GM18508 (cell line): ENCODE results near the gene TRIO.

ENCODE experiments used
- ATAC-seq: cut with Tn5 transposase; IDR thresholded peaks from one replicate; pipeline ENCODE4 v1.9.1; 2021; ENCODE audit warnings: moderate number of reproducible peaks; ENCODE audit not compliant: insufficient read depth, unreplicated experiment

Gene TRIO

DNA sequence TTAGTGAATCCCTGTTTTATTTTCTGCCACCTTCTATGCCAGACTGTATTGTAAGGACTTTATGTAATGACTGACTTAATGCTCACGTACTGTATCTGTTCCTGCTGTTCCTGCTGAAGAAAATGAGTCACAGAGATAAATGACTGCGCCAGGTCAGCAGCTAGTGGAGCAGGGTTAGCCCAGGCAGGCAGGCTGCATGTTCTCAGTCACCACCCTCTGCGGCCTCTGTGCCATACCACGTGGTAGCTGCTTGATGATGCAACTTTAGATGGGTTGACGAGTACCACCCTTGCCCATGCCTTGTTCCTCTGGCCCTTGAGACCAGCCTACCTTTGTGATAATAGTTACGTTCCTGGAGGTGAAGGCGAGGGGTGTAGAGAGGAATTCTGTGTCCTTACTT is 161.9 kb downstream of the TRIO start:
- ATAC-seq = no peak

DNA sequence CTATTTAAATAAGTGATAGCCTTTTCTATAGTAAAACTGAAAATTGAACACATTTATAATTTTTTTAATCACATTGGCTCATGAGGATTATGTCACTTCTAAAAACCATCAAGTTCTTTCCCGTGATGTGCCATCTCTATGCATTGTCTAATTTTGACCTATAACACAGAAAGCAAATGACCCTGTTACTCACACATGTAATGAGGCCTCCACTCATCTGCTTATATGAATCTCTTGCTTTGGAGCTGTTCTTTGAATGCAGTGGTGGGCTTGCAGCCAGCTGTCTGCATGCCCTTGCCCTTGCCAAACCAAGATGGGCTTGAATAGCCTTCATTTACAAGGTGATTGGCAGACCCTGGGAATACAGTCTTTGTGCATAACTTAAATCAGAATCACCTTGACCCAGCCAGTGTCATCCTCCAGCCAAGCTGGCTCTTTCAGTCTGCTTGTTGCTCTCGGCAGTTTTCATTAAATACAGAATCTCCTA is 163.2 kb downstream of the TRIO start:
- ATAC-seq = no peak

DNA sequence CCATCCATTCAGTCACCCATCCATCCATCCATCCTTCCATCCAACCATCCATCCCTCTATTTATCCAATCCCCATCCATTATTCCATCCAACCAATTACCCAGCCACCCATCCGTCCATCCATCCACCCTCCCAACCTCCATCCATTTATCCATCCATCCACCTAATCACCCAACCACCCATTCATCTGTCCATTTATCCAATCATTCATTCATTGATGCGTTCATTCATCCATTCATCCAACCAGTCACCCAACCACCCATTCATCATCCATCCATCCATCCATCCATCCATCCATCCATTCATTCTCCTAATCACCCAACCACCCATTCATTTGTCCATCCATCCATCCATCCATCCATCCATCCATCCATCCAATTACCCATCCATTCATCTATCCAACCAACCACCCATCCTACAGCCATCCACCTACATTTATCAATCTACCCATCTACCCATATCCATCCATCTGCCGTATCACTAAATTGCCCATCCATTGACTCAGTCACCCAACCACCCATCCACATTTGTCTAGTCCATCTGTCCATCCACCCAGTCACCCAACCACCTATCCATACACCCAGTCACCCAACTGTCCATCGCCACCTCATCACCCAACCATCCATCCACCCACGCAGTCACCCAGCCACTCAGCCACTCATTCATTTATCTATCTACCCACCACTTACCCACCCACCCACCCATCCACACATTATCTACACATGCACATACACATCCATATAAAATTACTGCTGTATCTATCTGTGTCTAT is 165.4 kb downstream of the TRIO start:
- ATAC-seq = no peak

DNA sequence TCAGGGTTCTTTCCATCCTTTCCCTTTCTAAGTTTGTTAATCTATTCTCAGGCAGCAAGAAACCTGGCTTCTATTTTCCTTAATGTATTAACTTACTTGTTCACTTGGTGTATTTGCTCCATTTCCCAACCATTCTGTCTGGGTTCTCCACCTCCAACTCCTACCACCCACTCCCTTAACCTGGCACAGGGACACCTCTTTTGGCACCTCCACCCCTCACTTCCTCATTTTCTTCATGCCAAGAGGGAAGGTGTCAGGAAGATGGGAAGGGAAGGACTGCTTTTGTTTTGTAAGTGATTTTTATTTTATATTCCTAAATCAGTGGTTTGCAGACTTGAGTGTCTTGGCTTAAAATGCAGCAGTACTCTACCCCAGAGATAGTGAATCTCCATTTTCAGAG is 166.1 kb downstream of the TRIO start:
- no peak for ATAC-seq

DNA sequence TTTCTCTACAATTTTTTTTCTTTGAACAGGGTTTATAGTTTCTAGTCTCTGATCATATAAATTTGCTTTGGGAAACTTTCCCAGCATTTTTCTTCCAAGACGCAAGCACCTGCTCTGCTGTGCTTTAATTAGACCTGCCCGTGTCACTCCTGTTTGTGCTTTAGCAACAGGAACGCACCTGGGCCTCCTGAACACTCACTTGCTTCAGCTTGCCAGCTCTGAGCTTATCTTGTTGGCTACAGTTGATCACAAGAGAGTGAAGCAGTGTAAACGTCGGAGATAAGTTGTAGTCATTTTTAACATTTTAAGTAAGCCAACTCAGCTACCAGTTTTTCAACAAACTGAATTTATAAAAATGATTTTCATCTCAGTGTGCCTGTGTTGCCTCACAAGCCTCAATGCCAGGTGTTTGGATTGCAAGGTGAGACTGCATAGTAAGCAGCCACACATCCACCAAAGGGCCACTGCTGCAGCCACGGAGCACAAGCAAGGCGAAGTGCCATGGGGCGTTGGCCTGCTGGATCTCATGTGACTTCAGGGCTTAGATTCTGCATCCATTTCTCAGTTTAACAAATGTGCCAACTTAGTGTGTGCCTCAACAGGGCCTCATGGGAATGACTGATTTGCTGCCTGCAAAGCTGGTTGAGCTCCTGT is 166.9 kb downstream of the TRIO start:
- no peak for ATAC-seq

DNA sequence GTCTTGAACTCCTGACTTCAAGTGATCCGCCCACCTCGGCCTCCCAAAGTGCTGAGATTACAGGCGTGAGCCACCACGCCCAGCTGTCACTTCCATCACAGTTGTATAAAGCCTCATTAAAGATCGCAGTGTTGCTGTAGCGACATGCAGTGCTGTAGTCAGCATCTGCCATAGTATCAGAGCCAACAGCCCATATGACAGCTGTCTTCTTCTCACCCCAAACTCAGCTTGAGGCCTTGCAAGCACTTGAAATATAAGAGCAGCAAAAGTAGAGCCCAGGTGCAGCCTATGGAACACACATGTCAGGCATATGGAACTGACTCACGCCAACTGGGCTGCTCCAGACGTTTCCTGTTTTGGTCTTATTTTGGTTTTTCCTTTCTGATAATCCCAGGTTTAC is 167.8 kb downstream of the TRIO start:
- no peak for ATAC-seq

DNA sequence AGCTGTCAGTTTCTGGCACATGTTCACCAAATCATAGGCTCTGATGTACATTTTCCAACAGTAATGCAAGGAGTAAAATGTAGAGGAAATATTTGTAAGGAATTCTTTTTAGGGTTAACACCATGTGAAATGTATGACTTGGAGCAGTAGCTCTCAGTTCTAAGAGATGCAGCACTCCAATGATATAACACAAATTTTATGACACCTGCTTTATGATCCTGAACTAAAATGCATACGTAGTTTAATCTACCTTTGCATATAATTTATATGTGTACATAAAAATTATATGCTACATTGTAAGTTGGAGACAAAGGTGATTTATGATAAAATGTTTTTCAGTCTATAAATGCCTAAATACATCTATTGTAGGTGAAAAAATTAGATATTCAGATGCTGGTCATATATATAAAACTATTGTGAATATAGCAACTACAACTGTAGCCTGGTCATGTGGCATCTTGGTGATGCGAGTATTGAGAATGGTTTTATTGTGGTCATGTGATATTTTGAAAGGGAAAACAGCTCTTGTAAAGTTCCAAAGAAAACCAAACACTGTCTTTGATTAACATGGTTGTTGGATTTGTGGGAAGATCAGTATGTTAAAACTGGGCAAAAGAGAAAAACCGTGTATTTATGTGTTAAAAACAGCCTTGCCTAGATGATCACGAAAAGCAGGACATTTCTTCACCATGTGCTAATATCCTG is 171.0 kb downstream of the TRIO start:
- ATAC-seq = no peak

DNA sequence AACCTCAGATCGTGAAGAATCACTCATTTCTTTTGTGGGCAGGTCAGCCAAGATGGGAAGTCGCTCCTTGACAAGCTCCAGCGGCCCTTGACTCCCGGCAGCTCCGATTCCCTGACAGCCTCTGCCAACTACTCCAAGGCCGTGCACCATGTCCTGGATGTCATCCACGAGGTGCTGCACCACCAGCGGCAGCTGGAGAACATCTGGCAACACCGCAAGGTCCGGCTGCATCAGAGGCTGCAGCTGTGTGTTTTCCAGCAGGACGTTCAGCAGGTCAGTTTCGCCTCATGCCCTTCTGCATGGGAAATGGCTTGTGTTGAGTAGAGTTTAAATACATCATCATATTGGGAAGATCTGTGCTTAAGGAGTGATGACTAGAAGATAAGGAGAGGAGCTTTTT is 173.3 kb downstream of the TRIO start:
- ATAC-seq = no peak

DNA sequence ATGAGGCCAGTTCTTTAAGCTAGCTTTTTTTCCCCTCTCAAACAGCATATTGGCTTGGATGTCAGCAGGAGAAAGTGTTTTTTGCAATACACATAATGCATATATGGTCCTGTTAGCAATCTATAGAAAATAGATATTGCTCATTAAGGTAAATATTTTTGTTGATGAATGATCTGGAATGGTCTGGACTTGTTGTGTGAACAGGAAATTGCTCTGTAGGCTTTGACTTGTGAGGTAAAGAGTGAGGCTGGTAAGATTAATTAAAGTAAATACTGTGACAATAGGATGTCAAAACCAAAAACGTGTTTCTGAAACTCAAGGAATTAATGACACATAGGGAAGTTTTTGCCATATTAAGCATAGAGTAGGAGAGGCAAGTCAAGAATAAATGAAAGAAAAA is 176.0 kb downstream of the TRIO start:
- no peak for ATAC-seq

DNA sequence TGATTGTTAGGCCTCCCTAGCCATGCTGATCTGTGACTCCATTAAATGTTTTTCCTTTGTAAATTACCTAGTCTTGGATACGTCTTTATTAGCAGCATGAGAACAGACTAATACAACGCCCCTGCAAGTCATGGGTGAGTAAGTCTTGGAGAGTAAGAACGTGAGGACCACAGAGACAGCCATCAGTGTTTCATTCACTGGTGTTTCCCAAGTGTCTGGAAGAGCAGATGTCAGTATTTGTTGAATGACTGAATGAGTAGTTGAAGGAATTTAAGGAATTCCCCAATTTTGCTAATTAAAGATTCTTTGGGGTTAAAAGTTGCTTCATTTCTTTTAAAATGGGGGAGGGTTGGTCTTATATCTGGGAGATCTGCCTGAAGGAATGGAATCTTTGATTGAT is 178.8 kb downstream of the TRIO start:
- no peak for ATAC-seq

DNA sequence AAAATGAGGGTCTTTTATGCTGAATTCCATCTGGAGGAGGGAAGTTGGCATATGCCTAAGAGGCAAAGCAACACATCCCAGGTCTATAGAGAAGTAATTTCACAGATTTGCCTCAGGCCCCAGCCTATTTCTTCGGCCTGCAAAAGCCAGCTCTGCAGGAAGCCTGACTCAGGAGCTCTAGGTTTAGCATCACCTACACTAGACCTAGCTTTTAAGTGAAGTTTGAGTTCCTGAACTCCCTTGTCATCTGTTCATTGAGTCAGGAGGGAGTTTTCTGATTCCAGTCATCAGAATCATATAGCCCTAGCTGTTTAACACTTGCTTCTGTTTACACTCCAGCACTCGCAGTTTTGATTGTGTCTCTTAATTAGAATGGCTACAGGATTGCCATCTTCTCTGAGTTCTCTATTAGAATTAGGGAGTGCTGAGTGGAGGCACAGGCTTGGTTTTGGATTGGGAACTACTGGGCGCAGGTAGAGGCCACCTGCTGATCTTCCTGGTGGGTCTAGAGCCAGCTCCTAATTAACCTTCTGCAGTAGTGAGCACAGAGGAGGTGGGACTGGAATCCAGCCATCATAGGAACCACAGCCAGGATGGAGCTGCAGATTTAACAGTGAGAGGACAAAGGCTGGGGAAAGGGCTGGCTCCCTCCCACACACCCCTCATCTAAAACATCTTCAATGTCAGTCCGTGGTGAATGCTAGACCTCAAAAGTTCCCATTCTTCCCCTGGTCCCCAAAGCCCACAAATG is 179.5 kb downstream of the TRIO start:
- no peak for ATAC-seq

DNA sequence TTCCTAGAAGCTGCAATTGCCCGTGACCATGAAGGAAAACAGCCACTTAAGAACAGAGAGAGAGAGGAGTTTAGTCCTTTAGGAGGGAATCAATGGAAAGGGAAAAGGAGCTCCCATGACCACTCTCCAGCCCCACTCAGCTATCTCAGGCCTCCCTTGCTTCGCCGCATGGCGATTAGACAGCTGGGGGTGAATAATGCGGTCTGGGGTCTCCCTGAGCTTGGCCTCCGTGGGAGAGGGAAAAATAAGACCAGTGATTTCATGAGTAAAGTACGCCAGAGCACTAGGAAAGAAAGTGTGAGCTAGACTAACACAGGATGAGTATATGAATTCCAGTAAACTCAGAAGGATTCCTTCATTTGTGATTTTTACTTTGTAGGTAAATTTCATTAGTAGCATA is 180.3 kb downstream of the TRIO start:
- no peak for ATAC-seq

DNA sequence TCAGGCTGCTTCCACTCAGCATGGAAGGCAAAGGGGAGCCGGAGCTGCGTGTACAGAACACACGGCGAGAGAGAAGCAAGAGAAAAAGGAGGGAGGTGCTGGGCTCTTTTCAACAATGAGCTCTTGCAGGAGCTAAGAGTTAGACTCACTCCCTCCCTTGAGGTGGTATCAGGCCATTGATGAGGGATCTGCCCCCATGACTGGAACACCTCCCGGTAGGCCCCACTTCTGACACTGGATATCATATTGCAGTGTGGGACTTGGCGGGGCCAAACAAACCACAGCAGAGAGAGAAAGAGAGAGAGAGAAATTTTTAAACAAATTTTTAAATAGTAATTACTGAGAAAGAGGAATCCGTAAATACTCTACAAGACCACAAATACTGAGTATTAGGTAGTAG is 182.2 kb downstream of the TRIO start:
- ATAC-seq = no peak

DNA sequence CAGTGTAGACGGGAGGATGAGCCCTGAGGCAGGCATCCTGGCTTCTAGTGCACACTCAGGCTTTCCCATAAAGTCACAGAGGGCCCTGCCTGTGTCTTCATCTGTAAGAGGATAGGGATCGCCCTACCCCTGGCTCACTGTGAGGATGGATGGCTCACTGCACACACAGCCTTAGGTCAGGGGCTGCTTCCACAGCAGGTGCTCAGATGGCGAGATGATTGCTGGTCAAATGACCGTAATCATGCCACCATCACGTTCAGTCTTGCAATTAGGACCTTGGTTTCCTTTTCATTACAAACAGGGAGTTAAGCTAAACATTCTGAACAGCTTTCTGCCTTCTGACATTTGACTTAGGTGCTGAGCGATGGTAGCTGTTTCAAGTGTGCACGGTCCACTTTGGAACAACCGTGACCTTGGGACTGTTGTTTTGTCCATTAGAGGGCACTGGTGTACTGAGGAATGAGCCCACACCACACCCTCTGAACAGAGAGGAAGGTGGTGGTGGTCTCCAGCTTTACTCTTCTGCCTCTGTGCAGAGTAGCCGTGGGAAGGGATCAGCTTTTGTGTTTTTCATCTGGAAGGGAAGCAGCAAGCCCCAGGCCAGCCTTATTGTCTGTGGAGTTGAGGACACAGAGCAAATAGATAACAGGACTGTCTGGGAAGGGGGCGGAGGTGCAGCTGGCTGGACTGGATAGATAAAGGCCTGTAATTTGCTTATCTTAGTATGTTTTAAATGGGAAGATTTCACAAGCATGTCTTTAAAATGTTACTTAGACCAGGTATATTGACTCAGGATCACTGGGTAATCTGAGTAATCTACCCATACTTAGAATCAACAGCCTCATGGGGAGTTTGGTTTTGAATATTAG is 183.1 kb downstream of the TRIO start:
- no peak for ATAC-seq

DNA sequence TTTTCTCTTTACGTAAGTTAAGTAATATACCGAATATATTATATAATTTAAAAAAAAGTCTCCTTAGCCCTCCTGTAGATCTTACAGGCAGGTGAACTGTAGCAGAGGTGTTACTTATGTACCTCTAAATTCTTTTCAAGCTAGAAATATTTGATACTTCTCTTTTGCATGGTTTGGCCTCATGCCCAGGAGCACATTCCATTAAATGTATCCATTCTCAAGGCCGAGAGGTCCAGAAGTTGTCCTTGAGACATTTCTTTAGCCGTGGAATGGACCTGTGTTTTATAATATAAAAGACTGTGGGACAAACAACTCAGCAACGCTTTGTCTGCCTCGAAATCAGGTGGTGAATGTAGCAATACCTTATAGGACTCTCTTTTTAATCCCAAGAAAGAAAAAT is 184.5 kb downstream of the TRIO start:
- ATAC-seq = no peak

DNA sequence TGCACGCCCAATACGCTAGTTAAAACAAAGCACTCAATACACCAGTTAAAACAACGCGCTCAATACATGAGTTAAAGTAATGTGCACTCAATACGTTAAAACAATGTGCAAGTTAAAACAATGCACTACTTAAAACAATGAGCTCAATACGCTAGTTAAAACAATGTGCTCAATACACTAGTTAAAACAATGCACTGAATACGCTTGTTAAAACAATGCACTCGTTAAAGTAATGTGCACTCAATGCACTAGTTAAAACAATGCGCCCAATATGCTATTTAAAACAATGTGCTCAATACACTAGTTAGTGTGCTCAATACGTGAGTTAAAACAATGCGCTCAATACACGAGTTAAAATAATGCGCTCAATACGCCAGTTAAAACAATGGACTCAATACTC is 185.0 kb downstream of the TRIO start:
- ATAC-seq = no peak

DNA sequence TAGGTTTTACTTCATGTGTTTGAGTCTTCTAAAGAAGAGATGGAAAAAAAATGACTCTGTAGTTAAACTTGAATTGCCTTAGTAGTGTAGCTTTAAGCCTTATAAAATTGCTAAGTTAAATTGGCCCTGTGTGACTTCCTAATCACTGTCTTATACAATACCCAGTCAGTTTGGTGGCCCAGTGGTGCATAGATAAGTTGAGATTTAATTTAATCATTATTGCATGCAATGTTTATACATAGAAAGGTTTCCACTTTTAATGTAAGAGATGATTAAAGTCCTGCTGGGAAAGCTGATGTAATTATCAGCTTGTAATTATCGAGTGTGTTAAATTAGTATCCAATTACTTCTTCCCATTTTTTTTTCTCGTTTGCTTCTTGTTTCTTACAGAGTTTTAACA is 187.1 kb downstream of the TRIO start:
- no peak for ATAC-seq

DNA sequence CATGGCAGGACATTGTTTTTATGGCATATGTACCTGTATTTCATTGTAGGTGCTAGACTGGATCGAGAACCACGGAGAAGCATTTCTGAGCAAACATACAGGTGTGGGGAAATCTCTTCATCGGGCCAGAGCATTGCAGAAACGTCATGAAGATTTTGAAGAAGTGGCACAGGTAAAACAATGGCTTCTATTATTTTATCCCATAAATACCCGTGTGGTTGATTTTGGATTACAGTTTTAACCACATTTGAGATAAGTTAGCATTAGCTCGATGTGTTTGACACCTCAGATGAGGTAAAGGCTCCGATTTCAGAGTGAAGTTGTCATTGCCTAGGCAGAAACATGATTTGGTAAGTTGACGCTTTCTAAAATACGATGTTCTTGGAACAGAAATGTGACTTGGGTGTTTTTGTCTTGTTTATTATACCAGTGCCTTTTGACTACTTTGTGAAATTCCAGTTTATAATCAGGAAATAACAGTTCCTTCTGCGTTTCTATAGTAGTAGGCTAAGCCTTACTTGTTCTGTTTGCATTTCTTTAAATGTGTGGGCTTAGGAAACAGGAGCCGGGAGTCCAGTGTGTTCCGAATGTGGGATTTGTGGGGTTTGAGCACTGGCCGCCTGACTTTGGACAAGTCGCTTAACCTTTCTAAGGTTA is 187.7 kb downstream of the TRIO start:
- ATAC-seq = no peak

DNA sequence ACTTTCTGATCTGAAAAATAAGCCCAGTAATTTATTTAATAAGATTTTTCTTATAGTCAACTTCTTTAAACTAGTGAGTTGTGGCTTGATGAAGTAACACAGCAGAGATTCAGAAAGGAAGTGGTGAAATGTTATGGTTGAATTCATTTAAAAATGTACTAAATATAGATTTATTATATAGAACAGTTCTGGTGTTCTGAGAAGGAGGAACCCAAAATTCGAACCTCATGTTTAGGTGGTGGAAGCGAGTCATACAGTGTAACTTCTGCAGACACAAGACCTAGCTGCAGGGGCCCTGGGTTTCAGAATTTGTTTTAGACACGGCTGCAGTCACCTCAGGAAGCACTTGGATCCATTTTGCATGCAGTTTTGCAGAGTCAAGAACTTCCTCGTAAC is 188.2 kb downstream of the TRIO start:
- no peak for ATAC-seq
